Suprapubic skin (tissue), 4 donors: ENCODE results near the gene HOXB7.

ENCODE experiments used
- EP300 ChIP-seq: sonication (generic); formaldehyde crosslinking; IDR thresholded peaks from one replicate; pipeline ENCODE4 v1.6.1; 2017; ENCODE audit warnings: antibody characterized with exemption
- POLR2A ChIP-seq, 2 donors: fragments of 450-650 bp; IDR thresholded peaks; one replicate each; pipeline ENCODE4 v1.6.1; 2017; ENCODE audit warnings: antibody characterized with exemption in 2 of 2, mild to moderate bottlenecking in 2 of 2, moderate library complexity in 2 of 2
- POLR2AphosphoS5 ChIP-seq, 3 donors: sonication (generic); formaldehyde crosslinking; IDR thresholded peaks; one replicate each; pipeline ENCODE4 v1.6.1; 2017; ENCODE audit warnings: antibody characterized with exemption in 3 of 3
- TF ChIP-seq, protein P1 (sequence below), 2 donors: fragments of 200-600 bp in 1 of 2; fragments of 450-650 bp in 1 of 2; sonication (generic) in 1 of 2; IDR thresholded peaks; one replicate each; pipeline ENCODE4 v1.5.1; 2016 to 2019; ENCODE audit warnings: antibody characterized with exemption in 2 of 2, mild to moderate bottlenecking in 1 of 2, moderate library complexity in 1 of 2

GRCh38 chr17:48621410-48622392 is 10.9 kb upstream of the HOXB7 start:
- TF ChIP-seq, protein P1, sequence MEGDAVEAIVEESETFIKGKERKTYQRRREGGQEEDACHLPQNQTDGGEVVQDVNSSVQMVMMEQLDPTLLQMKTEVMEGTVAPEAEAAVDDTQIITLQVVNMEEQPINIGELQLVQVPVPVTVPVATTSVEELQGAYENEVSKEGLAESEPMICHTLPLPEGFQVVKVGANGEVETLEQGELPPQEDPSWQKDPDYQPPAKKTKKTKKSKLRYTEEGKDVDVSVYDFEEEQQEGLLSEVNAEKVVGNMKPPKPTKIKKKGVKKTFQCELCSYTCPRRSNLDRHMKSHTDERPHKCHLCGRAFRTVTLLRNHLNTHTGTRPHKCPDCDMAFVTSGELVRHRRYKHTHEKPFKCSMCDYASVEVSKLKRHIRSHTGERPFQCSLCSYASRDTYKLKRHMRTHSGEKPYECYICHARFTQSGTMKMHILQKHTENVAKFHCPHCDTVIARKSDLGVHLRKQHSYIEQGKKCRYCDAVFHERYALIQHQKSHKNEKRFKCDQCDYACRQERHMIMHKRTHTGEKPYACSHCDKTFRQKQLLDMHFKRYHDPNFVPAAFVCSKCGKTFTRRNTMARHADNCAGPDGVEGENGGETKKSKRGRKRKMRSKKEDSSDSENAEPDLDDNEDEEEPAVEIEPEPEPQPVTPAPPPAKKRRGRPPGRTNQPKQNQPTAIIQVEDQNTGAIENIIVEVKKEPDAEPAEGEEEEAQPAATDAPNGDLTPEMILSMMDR (IDR thresholded peaks at IDR 0.05), result no peak
- TF ChIP-seq POLR2AphosphoS5 (IDR thresholded peaks at IDR 0.05) (no peak), POLR2A (IDR thresholded peaks at IDR 0.05) (no peak), EP300 (no peak)
